Spleen (tissue), 11 donors: ENCODE measurements around the gene OR1J2. TPM values are rescaled to one million over a fixed set of nuclear protein-coding genes. Genes with fewer than 3 reads are reported as not detected.

ENCODE experiments used
- DNase-seq: peaks from one replicate; pipeline ENCODE4 v3.0.0-alpha.2; 2020
- H3K27ac ChIP-seq, 8 donors: fragments of 200-600 bp; sonication (generic) in 7 of 8; 1 replicate in 4 of 8; 2 replicates in 4 of 8; pipeline versions ENCODE4 v1.5.0 to v1.8.0; 2016 to 2021; ENCODE audit warnings: inconsistent platforms in 4 of 8, mild to moderate bottlenecking in 4 of 8, moderate library complexity in 1 of 8
- H3K27me3 ChIP-seq, 7 donors: fragments of 200-600 bp; sonication (generic) in 6 of 7; replicated peaks in 1 of 7; 1 replicate in 4 of 7; 2 replicates in 3 of 7; pipeline versions ENCODE4 v1.5.0 to v1.8.0; 2016 to 2021; ENCODE audit warnings: inconsistent platforms in 3 of 7, mild to moderate bottlenecking in 1 of 7
- H3K36me3 ChIP-seq, 6 donors: fragments of 200-600 bp; sonication (generic) in 5 of 6; 1 replicate in 4 of 6; 2 replicates in 2 of 6; pipeline versions ENCODE4 v1.5.0 to v1.8.0; 2016 to 2021; ENCODE audit warnings: inconsistent platforms in 2 of 6
- H3K4me1 ChIP-seq, 6 donors: fragments of 200-600 bp; sonication (generic) in 5 of 6; 1 replicate in 3 of 6; 2 replicates in 3 of 6; pipeline versions ENCODE4 v1.5.0 to v1.8.0; 2016 to 2021; ENCODE audit warnings: inconsistent platforms in 3 of 6
- H3K4me3 ChIP-seq, 8 donors: fragments of 200-600 bp; sonication (generic) in 7 of 8; 1 replicate in 4 of 8; 2 replicates in 4 of 8; pipeline versions ENCODE4 v1.5.0 to v1.8.0; 2016 to 2021; ENCODE audit warnings: inconsistent platforms in 4 of 8, mild to moderate bottlenecking in 4 of 8, moderate library complexity in 2 of 8
- H3K9me3 ChIP-seq, 8 donors: fragments of 200-600 bp; sonication (generic) in 7 of 8; 1 replicate in 4 of 8; 2 replicates in 4 of 8; pipeline versions ENCODE4 v1.5.0 to v1.8.0; 2016 to 2021; ENCODE audit warnings: inconsistent platforms in 4 of 8
- CTCF ChIP-seq, 11 experiments: fragments of 200-600 bp in 7 of 11; fragments of 450-650 bp in 4 of 11; sonication (generic) in 4 of 11; IDR thresholded peaks in 8 of 11; conservative IDR thresholded peaks in 3 of 11; 1 replicate in 7 of 11; 2 replicates in 4 of 11; pipeline versions ENCODE4 v1.4.0 to v1.8.0; 2016 to 2021; ENCODE audit warnings: antibody characterized with exemption in 11 of 11, inconsistent platforms in 4 of 11, mild to moderate bottlenecking in 1 of 11
- POLR2A ChIP-seq, 3 donors: fragments of 450-650 bp; IDR thresholded peaks; one replicate each; pipeline ENCODE4 v1.5.1; 2017; ENCODE audit warnings: antibody characterized with exemption in 3 of 3, mild to moderate bottlenecking in 1 of 3
- POLR2AphosphoS5 ChIP-seq, 3 donors: sonication (generic); formaldehyde crosslinking; IDR thresholded peaks; one replicate each; pipeline ENCODE4 v1.5.1; 2017; ENCODE audit warnings: antibody characterized with exemption in 3 of 3
- WGBS, 5 donors: extraction: QIAGEN DNeasy Blood & Tissue Kit in 3 of 5; methylation state at CpG; one replicate each; pipeline versions ENCODE4 v1.1.5 to v1.1.7; 2013 to 2018; 5-methylcytosine and 5-hydroxymethylcytosine counted together
- intact Hi-C: fragments of 100-400 bp; cut with DNase I; formaldehyde crosslinking; loops from one replicate; pipeline ENCODE4 v1.15.0; 2023; ENCODE audit warnings: low total_unique reads
- polyA plus RNA-seq, 3 donors: library from polyadenylated mRNA; stranded (reverse); fragments of 200-250 nt; gene quantifications; one replicate each; pipeline ENCODE4 v1.2.1, GENCODE V29; 2013
- total RNA-seq, 7 donors: library from RNA; depleted of rRNA in 3 of 7; stranded (reverse); fragments of >200 nt in 3 of 7; fragmentation: NEBNext Ultra II Directional in 4 of 7; extraction: Animal tissue kit (Norgen Biotek cat#: 25700) in 4 of 7; gene quantifications; one replicate each; pipeline versions ENCODE4 v1.1.0 to v1.2.1, GENCODE V29; 2016 to 2021
- donor health status: healthy with polysubstance abuse.
- donor health status: DM: no; HTN: no; CAD: no; lungs with moderate emphysema.
- donor health status: DM: no; HTN: no; CAD: no.
- donor health status: Bipolar disorder and iron deficiency.
- donor health status: healthy.
- donor health status: DM: no; HTN: no; CAD: no.
- donor health status: DM: yes; HTN: yes; CAD: no.

Gene OR1J2
- total and polyA plus RNA-seq, 10 donors: not detected

- Histone ChIP-seq H3K4me3 (no peak overlapping the region), H3K27me3 (no peaks in the 10 kb centered on the region), H3K4me1 (no peaks in the 10 kb centered on the region), H3K9me3 (no peaks in the 10 kb centered on the region), H3K27ac (no peak overlapping the region), H3K36me3 (no peaks in the 10 kb centered on the region)
- no peak for TF ChIP-seq CTCF (IDR thresholded peaks at IDR 0.05 in 8 of 11, conservative IDR thresholded peaks at IDR 0.05 in 3 of 11)
- no peak for TF ChIP-seq POLR2A (IDR thresholded peaks at IDR 0.05)
- TF ChIP-seq POLR2AphosphoS5 (IDR thresholded peaks at IDR 0.05): no peak
- intact Hi-C loops: no loop called here
- 78 to 92% (median 85%) methylated on average over 3 of the region's 3 CpGs for WGBS, 5 donors
- DNase-seq: no peak
Observed at GRCh38 chr9:122477346-122477745, 33.3 kb upstream of the OR1J2 start.

- Histone ChIP-seq H3K27ac (no peak within 1 kb of the TSS), H3K27me3 (no peaks in the 10 kb centered on the region), H3K4me1 (no peaks in the 10 kb centered on the region), H3K4me3 (no peak within 1 kb of the TSS), H3K36me3 (no peaks in the 10 kb centered on the region), H3K9me3 (no peaks in the 10 kb centered on the region)
- no peak for DNase-seq
- 81 to 94% (median 88%) methylated on average over 6 of the region's 6 CpGs for WGBS, 5 donors
- intact Hi-C loops: no loop called here
- no peak for TF ChIP-seq CTCF (IDR thresholded peaks at IDR 0.05 in 8 of 11, conservative IDR thresholded peaks at IDR 0.05 in 3 of 11)
- TF ChIP-seq POLR2A (IDR thresholded peaks at IDR 0.05): no peak
- no peak for TF ChIP-seq POLR2AphosphoS5 (IDR thresholded peaks at IDR 0.05)
Observed at GRCh38 chr9:122477826-122478225, 32.8 kb upstream of the OR1J2 start, which contains the start of gene OR1J1. Gene OR1J1, minus strand, starts transcription at chr9:122477926. Its CDS starts 0 bp downstream, at chr9:122477926.

GRCh38 chr9:122479062-122479461 is 31.5 kb upstream of the OR1J2 start:
- H3K9me3 ChIP-seq: no peaks in the 10 kb centered on the region

GRCh38 chr9:122498883-122499288 is 11.7 kb upstream of the OR1J2 start:
- H3K9me3 ChIP-seq: peaks cover 0 to 23% (median 12%) of the 10 kb centered on the region in 8 donors
- H3K4me3 ChIP-seq: no peak overlapping the region
- no peak for DNase-seq
- H3K27me3 ChIP-seq: peaks cover 0 to 23% (median 0%) of the 10 kb centered on the region in 7 donors
- no peak overlapping the region for H3K27ac ChIP-seq
- intact Hi-C loops: no loop called here
- H3K36me3 ChIP-seq: no peaks in the 10 kb centered on the region
- no peaks in the 10 kb centered on the region for H3K4me1 ChIP-seq
- WGBS, 5 donors: 20 to 100% (median 63%) methylated on average over 2 of the region's 2 CpGs
- no peak for TF ChIP-seq POLR2A (IDR thresholded peaks at IDR 0.05)
- TF ChIP-seq CTCF (IDR thresholded peaks at IDR 0.05 in 8 of 11, conservative IDR thresholded peaks at IDR 0.05 in 3 of 11): peak in 10 of 11 experiments; percentile 32 to 74 (median 66)

More at GRCh38 chr9:122479062-122479461, 31.5 kb upstream of the OR1J2 start:
- no peak for DNase-seq
- TF ChIP-seq POLR2AphosphoS5 (IDR thresholded peaks at IDR 0.05) (no peak), POLR2A (IDR thresholded peaks at IDR 0.05) (no peak), CTCF (IDR thresholded peaks at IDR 0.05 in 8 of 11, conservative IDR thresholded peaks at IDR 0.05 in 3 of 11) (no peak)
- Histone ChIP-seq H3K36me3 (no peaks in the 10 kb centered on the region), H3K4me1 (no peaks in the 10 kb centered on the region), H3K4me3 (no peak overlapping the region), H3K27ac (no peak overlapping the region), H3K27me3 (no peaks in the 10 kb centered on the region)
- intact Hi-C loops: no loop called here
- WGBS, 5 donors: 85 to 97% (median 95%) methylated on average over 5 of the region's 5 CpGs
